ENCODE results near the gene XXYLT1.
"Not testable (repeated sequence)": the region's sequence is repeated elsewhere in the genome, so short reads cannot be mapped to it uniquely, and the experiment has no call there.

The XXYLT1 gene

GRCh38 chr3:195112361-195112791 is 158.6 kb downstream of the XXYLT1 start:
- DNase-seq (ENCODE audit: low spot score): no peak

- DNase-seq (ENCODE audit: low spot score): no peak
These were observed 159.2 kb downstream of the XXYLT1 start for GRCh38 chr3:195111766-195112165.

GRCh38 chr3:195111319-195111705 is 159.6 kb downstream of the XXYLT1 start:
- no peak for DNase-seq (ENCODE audit: low spot score)

- DNase-seq (ENCODE audit: low spot score): no peak
These were observed 160.2 kb downstream of the XXYLT1 start for GRCh38 chr3:195110647-195111318.

GRCh38 chr3:195109098-195109657 is 161.8 kb downstream of the XXYLT1 start:
- no peak for DNase-seq (ENCODE audit: low spot score)

GRCh38 chr3:195107593-195107992 is 163.4 kb downstream of the XXYLT1 start:
- no peak for DNase-seq (ENCODE audit: low spot score)

GRCh38 chr3:195107031-195107430 is 163.9 kb downstream of the XXYLT1 start:
- DNase-seq (ENCODE audit: low spot score): not testable (repeated sequence)

GRCh38 chr3:195106418-195106906 is 164.5 kb downstream of the XXYLT1 start:
- peak; percentile 86 for DNase-seq (ENCODE audit: low spot score)

- no peak for DNase-seq (ENCODE audit: low spot score)
These were observed 165.0 kb downstream of the XXYLT1 start for GRCh38 chr3:195105841-195106417.

GRCh38 chr3:195105389-195105788 is 165.6 kb downstream of the XXYLT1 start:
- no peak for DNase-seq (ENCODE audit: low spot score)

- no peak for DNase-seq (ENCODE audit: low spot score)
These were observed 166.6 kb downstream of the XXYLT1 start for GRCh38 chr3:195104340-195104739.

GRCh38 chr3:195103623-195104022 is 167.3 kb downstream of the XXYLT1 start:
- DNase-seq (ENCODE audit: low spot score): no peak

- DNase-seq (ENCODE audit: low spot score): no peak
These were observed 168.1 kb downstream of the XXYLT1 start for GRCh38 chr3:195102609-195103467.

GRCh38 chr3:195101927-195102608 is 168.9 kb downstream of the XXYLT1 start:
- no peak for DNase-seq (ENCODE audit: low spot score)

GRCh38 chr3:195101001-195101583 is 169.9 kb downstream of the XXYLT1 start:
- DNase-seq (ENCODE audit: low spot score): no peak

GRCh38 chr3:195099951-195100785 is 170.8 kb downstream of the XXYLT1 start:
- no peak for DNase-seq (ENCODE audit: low spot score)

- DNase-seq (ENCODE audit: low spot score): no peak
These were observed 172.0 kb downstream of the XXYLT1 start for GRCh38 chr3:195098741-195099525.

GRCh38 chr3:195097331-195098255 is 173.4 kb downstream of the XXYLT1 start:
- DNase-seq (ENCODE audit: low spot score): no peak
